Epithelial cell of proximal tubule (primary cell): ENCODE data around the gene KCNMA1. TPM values are rescaled to one million over a fixed set of nuclear protein-coding genes. Genes with fewer than 3 reads are reported as not detected.

Source experiments
- DNase-seq: peaks from one replicate; pipeline ENCODE4 v3.0.0-alpha.2; 2011; ENCODE audit warnings: low read depth
- H3K4me3 ChIP-seq: 2 replicates; pipeline ENCODE4 v1.5.1; 2011; ENCODE audit warnings: low read depth, mild to moderate bottlenecking, low read length
- total RNA-seq: library from RNA; depleted of rRNA; stranded (reverse); fragments of >200 nt; gene quantifications from 2 replicates; pipeline ENCODE4 v1.2.3, GENCODE V29; 2015
- TF ChIP-seq, protein P1 (sequence below): conservative IDR thresholded peaks from 2 replicates; pipeline ENCODE4 v1.5.1; 2012; ENCODE audit warnings: low read depth, mild to moderate bottlenecking, low read length

The KCNMA1 gene
- total RNA-seq, 1 donor from 2014 or later, result 12.5 TPM

- no peak for DNase-seq
- TF ChIP-seq, protein P1, sequence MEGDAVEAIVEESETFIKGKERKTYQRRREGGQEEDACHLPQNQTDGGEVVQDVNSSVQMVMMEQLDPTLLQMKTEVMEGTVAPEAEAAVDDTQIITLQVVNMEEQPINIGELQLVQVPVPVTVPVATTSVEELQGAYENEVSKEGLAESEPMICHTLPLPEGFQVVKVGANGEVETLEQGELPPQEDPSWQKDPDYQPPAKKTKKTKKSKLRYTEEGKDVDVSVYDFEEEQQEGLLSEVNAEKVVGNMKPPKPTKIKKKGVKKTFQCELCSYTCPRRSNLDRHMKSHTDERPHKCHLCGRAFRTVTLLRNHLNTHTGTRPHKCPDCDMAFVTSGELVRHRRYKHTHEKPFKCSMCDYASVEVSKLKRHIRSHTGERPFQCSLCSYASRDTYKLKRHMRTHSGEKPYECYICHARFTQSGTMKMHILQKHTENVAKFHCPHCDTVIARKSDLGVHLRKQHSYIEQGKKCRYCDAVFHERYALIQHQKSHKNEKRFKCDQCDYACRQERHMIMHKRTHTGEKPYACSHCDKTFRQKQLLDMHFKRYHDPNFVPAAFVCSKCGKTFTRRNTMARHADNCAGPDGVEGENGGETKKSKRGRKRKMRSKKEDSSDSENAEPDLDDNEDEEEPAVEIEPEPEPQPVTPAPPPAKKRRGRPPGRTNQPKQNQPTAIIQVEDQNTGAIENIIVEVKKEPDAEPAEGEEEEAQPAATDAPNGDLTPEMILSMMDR, result no peak
- no peak overlapping the region for H3K4me3 ChIP-seq
These were observed 384.0 kb downstream of the KCNMA1 start for GRCh38 chr10:77253556-77254064.

- no peak for DNase-seq
- TF ChIP-seq, protein P1, result no peak
- no peak overlapping the region for H3K4me3 ChIP-seq
These were observed 384.5 kb downstream of the KCNMA1 start for GRCh38 chr10:77253147-77253545.

DNA sequence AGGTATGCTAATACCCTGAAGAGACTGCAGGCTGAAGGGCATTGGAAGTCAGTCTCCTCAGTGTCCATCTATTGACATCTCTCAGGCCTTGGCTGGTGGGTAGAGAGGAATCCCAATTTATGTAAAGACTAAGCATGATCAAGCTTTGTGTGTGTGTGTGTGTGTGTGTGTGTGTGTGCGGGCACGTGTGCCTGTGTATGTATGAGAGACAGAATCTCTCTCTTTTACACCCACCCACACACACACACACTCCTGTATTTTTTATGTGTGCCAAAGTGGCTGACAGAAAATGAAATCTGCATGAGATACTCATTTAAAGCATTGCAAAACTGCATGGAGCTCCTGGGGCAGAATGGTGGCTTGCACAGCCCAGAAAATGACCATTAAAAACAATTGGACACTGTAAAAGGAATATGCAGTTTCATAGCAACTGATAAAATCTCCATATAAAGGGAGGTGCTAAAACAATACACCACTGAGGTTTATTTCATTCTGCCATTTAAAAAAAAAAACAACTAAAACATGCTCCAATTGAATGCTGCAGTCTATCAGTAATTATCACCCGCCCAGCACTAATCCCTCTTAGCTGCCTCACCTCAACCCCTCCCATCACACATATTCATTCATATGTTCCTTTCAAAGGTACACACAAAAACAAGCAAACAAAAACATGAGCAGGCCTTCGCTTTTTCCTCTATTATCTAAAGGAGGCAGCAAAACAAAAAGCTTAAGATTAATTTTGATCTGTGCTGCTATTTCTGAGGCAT is 385.0 kb downstream of the KCNMA1 start:
- TF ChIP-seq, protein P1, result no peak
- DNase-seq, result no peak
- H3K4me3 ChIP-seq, result no peak overlapping the region

- TF ChIP-seq, protein P1, result peak; percentile 88
- no peak for DNase-seq
- H3K4me3 ChIP-seq, result no peak overlapping the region
These were observed 386.2 kb downstream of the KCNMA1 start for GRCh38 chr10:77251297-77252013.

GRCh38 chr10:77249901-77250459 is 387.6 kb downstream of the KCNMA1 start:
- no peak for DNase-seq
- TF ChIP-seq, protein P1, result no peak

GRCh38 chr10:77248104-77248790 is 389.4 kb downstream of the KCNMA1 start:
- DNase-seq, result no peak
- no peak overlapping the region for H3K4me3 ChIP-seq
- TF ChIP-seq, protein P1, result no peak

More at GRCh38 chr10:77249901-77250459, 387.6 kb downstream of the KCNMA1 start:
- no peak overlapping the region for H3K4me3 ChIP-seq
